K562 (cell line): ENCODE data around the gene ACY1. TPM values are rescaled to one million over a fixed set of nuclear protein-coding genes. Genes with fewer than 3 reads are reported as not detected.

Source experiments
- JUNB ChIP-seq: fragments of 450-650 bp; formaldehyde crosslinking; conservative IDR thresholded peaks from 2 replicates; pipeline ENCODE4 v1.4.0; 2020; ENCODE audit warnings: mild to moderate bottlenecking
- NCOA6 ChIP-seq: fragments of 450-650 bp; IDR thresholded peaks from 2 replicates; pipeline ENCODE4 v1.6.1; 2017; ENCODE audit warnings: mild to moderate bottlenecking
- NR1H2 ChIP-seq: sonication (generic); formaldehyde crosslinking; IDR thresholded peaks from 2 replicates; pipeline ENCODE4 v1.4.0; 2020; ENCODE audit warnings: mild to moderate bottlenecking, missing genetic modification reagents
- PHF21A ChIP-seq: fragments of 450-650 bp; IDR thresholded peaks from 2 replicates; pipeline ENCODE4 v1.6.1; 2017; ENCODE audit warnings: low read depth, borderline replicate concordance
- ZNF584 ChIP-seq: fragments of 200-800 bp; sonication (Bioruptor generic); IDR thresholded peaks from 2 replicates; pipeline ENCODE4 v1.6.1; 2016; ENCODE audit warnings: low read depth, mild to moderate bottlenecking, missing genetic modification characterization, missing compliant biosample characterization
- polyA plus RNA-seq, 8 experiments: library from polyadenylated mRNA; depleted of rRNA in 4 of 8; stranded (reverse) in 5 of 8; unstranded in 3 of 8; fragments of >200 nt; fragmentation: Nextera tagmentation in 2 of 8; fragmentation: Illumina TruSeq in 1 of 8; extraction: Ambion mirVana in 2 of 8; extraction: Trizol in 1 of 8; gene quantifications; 2 replicates each; pipeline versions ENCODE4 v1.2.1 to v1.2.3, GENCODE V29; 2011 to 2014; ENCODE audit warnings: inconsistent platforms in 1 of 8, missing spikeins in 1 of 8
- total RNA-seq, 7 experiments: library from RNA; depleted of rRNA in 6 of 7; stranded (reverse); fragments of >200 nt in 6 of 7; fragmentation: Illumina TruSeq in 2 of 7; extraction: Trizol in 2 of 7; gene quantifications; 2 replicates each; pipeline versions ENCODE4 v1.2.1 to v1.2.3, GENCODE V29; 2011 to 2021; ENCODE audit warnings: low replicate concordance in 1 of 7
- TF ChIP-seq, protein P1 (sequence below): sonication (generic); formaldehyde crosslinking; IDR thresholded peaks from 2 replicates; pipeline ENCODE4 v1.8.0; 2022; ENCODE audit warnings: mild to moderate bottlenecking, missing genetic modification reagents, borderline replicate concordance
- TF ChIP-seq, protein P2 (sequence below): fragments of 450-650 bp; formaldehyde crosslinking; conservative IDR thresholded peaks from 2 replicates; pipeline ENCODE4 v1.4.0; 2022; ENCODE audit warnings: mild to moderate bottlenecking, missing genetic modification characterization
- TF ChIP-seq, protein P3 (sequence below): fragments of 250-450 bp; sonication (Bioruptor Pico); IDR thresholded peaks from 2 replicates; pipeline ENCODE4 v1.8.0; 2022; ENCODE audit warnings: inconsistent platforms
- TF ChIP-seq, protein P4 (sequence below): sonication (generic); formaldehyde crosslinking; IDR thresholded peaks from 2 replicates; pipeline ENCODE4 v1.8.1; 2023; ENCODE audit warnings: mild to moderate bottlenecking, missing genetic modification reagents
- TF ChIP-seq, protein P5 (sequence below): fragments of 250-450 bp; sonication (Bioruptor Pico); IDR thresholded peaks from 2 replicates; pipeline ENCODE4 v1.8.0; 2022; ENCODE audit warnings: moderate library complexity, mild to moderate bottlenecking, inconsistent platforms
- TF ChIP-seq, protein P6 (sequence below), 2 experiments: fragments of 150-350 bp in 1 of 2; IDR thresholded peaks; 2 replicates each; pipeline ENCODE4 v1.6.1; 2012 to 2016; ENCODE audit warnings: low read depth in 2 of 2, low read length in 2 of 2, mild to moderate bottlenecking in 1 of 2, moderate library complexity in 1 of 2

Gene ACY1
- total and polyA plus RNA-seq, 9 of the 15 experiments (the other 6 are each of a cell fraction or from before 2014, with no cell fraction given) = 70.7 to 195 (median 123) TPM

DNA sequence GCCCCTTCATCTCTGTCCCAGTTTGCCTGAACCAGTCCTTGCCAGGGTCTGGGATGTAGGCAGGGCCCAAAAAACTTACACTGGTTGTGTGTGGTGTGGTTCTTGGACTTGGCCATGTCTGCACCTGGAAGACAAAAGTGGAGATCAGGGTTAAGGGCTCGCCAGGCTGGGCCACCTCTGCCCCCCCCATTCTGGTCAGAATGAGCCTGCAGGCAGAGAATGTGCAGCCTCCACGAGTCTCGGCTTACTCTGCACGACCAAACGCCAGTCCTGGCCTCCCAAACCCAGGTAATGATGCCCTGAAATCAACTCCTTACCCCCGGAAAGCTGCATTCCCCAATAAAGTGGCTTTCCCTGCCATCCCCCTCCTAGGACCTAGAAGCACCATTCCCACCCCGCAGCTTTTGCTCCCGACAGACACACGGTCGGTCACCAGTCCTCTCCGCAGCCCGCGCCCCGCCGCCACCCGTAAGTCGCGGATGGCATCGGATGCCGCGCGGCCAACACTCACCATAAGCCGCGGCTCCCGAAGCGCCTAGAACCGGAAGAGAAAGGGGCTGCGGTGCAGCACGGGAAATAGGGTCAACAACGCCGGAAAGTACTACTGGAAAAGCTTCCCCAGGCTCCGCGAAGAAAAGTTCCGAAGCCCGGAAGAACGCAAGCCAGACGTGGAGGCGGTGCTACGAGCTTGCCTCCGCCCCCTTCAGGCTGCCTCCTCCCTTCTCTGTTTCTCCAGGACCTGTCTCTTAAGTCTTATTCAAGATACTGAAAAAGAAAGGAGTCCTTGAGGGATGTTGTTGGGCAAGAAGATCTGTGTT is 12.2 kb downstream of the ACY1 start, which contains the start of gene RPL29 (continued):
- TF ChIP-seq, protein P1, sequence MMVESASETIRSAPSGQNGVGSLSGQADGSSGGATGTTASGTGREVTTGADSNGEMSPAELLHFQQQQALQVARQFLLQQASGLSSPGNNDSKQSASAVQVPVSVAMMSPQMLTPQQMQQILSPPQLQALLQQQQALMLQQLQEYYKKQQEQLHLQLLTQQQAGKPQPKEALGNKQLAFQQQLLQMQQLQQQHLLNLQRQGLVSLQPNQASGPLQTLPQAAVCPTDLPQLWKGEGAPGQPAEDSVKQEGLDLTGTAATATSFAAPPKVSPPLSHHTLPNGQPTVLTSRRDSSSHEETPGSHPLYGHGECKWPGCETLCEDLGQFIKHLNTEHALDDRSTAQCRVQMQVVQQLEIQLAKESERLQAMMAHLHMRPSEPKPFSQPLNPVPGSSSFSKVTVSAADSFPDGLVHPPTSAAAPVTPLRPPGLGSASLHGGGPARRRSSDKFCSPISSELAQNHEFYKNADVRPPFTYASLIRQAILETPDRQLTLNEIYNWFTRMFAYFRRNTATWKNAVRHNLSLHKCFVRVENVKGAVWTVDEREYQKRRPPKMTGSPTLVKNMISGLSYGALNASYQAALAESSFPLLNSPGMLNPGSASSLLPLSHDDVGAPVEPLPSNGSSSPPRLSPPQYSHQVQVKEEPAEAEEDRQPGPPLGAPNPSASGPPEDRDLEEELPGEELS = no peak
- TF ChIP-seq, protein P2, sequence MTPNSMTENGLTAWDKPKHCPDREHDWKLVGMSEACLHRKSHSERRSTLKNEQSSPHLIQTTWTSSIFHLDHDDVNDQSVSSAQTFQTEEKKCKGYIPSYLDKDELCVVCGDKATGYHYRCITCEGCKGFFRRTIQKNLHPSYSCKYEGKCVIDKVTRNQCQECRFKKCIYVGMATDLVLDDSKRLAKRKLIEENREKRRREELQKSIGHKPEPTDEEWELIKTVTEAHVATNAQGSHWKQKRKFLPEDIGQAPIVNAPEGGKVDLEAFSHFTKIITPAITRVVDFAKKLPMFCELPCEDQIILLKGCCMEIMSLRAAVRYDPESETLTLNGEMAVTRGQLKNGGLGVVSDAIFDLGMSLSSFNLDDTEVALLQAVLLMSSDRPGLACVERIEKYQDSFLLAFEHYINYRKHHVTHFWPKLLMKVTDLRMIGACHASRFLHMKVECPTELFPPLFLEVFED (CRISPR knock-in tag) = 0 out of 2 replicates have a peak, but pooled peaks have one; percentile 31
- no peak for TF ChIP-seq NR1H2
- 0 out of 2 replicates have a peak, but pooled peaks have one; percentile 72 for TF ChIP-seq PHF21A
- no peak for TF ChIP-seq NCOA6
- TF ChIP-seq, protein P3, sequence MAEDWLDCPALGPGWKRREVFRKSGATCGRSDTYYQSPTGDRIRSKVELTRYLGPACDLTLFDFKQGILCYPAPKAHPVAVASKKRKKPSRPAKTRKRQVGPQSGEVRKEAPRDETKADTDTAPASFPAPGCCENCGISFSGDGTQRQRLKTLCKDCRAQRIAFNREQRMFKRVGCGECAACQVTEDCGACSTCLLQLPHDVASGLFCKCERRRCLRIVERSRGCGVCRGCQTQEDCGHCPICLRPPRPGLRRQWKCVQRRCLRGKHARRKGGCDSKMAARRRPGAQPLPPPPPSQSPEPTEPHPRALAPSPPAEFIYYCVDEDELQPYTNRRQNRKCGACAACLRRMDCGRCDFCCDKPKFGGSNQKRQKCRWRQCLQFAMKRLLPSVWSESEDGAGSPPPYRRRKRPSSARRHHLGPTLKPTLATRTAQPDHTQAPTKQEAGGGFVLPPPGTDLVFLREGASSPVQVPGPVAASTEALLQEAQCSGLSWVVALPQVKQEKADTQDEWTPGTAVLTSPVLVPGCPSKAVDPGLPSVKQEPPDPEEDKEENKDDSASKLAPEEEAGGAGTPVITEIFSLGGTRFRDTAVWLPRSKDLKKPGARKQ (CRISPR knock-in tag) = no peak
- TF ChIP-seq, protein P4, sequence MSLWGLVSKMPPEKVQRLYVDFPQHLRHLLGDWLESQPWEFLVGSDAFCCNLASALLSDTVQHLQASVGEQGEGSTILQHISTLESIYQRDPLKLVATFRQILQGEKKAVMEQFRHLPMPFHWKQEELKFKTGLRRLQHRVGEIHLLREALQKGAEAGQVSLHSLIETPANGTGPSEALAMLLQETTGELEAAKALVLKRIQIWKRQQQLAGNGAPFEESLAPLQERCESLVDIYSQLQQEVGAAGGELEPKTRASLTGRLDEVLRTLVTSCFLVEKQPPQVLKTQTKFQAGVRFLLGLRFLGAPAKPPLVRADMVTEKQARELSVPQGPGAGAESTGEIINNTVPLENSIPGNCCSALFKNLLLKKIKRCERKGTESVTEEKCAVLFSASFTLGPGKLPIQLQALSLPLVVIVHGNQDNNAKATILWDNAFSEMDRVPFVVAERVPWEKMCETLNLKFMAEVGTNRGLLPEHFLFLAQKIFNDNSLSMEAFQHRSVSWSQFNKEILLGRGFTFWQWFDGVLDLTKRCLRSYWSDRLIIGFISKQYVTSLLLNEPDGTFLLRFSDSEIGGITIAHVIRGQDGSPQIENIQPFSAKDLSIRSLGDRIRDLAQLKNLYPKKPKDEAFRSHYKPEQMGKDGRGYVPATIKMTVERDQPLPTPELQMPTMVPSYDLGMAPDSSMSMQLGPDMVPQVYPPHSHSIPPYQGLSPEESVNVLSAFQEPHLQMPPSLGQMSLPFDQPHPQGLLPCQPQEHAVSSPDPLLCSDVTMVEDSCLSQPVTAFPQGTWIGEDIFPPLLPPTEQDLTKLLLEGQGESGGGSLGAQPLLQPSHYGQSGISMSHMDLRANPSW = no peak
- TF ChIP-seq ZNF584 (CRISPR knock-in tag) = 0 out of 2 replicates have a peak, but pooled peaks have one; percentile 36
- TF ChIP-seq, protein P5, sequence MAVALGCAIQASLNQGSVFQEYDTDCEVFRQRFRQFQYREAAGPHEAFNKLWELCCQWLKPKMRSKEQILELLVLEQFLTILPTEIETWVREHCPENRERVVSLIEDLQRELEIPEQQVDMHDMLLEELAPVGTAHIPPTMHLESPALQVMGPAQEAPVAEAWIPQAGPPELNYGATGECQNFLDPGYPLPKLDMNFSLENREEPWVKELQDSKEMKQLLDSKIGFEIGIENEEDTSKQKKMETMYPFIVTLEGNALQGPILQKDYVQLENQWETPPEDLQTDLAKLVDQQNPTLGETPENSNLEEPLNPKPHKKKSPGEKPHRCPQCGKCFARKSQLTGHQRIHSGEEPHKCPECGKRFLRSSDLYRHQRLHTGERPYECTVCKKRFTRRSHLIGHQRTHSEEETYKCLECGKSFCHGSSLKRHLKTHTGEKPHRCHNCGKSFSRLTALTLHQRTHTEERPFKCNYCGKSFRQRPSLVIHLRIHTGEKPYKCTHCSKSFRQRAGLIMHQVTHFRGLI = no peak
- TF ChIP-seq JUNB (CRISPR knock-in tag) = no peak
- TF ChIP-seq, protein P6, sequence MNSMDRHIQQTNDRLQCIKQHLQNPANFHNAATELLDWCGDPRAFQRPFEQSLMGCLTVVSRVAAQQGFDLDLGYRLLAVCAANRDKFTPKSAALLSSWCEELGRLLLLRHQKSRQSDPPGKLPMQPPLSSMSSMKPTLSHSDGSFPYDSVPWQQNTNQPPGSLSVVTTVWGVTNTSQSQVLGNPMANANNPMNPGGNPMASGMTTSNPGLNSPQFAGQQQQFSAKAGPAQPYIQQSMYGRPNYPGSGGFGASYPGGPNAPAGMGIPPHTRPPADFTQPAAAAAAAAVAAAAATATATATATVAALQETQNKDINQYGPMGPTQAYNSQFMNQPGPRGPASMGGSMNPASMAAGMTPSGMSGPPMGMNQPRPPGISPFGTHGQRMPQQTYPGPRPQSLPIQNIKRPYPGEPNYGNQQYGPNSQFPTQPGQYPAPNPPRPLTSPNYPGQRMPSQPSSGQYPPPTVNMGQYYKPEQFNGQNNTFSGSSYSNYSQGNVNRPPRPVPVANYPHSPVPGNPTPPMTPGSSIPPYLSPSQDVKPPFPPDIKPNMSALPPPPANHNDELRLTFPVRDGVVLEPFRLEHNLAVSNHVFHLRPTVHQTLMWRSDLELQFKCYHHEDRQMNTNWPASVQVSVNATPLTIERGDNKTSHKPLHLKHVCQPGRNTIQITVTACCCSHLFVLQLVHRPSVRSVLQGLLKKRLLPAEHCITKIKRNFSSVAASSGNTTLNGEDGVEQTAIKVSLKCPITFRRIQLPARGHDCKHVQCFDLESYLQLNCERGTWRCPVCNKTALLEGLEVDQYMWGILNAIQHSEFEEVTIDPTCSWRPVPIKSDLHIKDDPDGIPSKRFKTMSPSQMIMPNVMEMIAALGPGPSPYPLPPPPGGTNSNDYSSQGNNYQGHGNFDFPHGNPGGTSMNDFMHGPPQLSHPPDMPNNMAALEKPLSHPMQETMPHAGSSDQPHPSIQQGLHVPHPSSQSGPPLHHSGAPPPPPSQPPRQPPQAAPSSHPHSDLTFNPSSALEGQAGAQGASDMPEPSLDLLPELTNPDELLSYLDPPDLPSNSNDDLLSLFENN (IDR thresholded peaks at IDR 0.05; ENCODE audit: low read depth in 2 of 2, low read length in 2 of 2) = peak in 1 of 2 experiments; percentile 61; a peak in 1 of 4 replicates
